BJ (cell line): ENCODE measurements around the gene ESYT1. TPM values are rescaled to one million over a fixed set of nuclear protein-coding genes. Genes with fewer than 3 reads are reported as not detected.

Source experiments
- CTCF ChIA-PET: fragments of 350-600 bp; formaldehyde crosslinking; extraction: SDS; loops from one replicate; lab custom pipeline; 2021; ENCODE audit warnings: antibody characterized with exemption, inconsistent platforms; lab: Yijun Ruan, JAX
- POLR2A ChIA-PET: fragments of 300-600 bp; sonication (Branson Sonifier 250); formaldehyde crosslinking; extraction: SDS; loops from one replicate; lab custom pipeline; 2021; ENCODE audit warnings: antibody characterized with exemption; lab: Charles Lee
- DNase-seq: peaks from one replicate; pipeline ENCODE4 v3.0.0-alpha.2; 2011; ENCODE audit warnings: low read depth
- H3K27me3 ChIP-seq: 2 replicates; pipeline ENCODE4 v1.6.0; 2011; ENCODE audit warnings: low read length; ENCODE audit not compliant: control insufficient read depth, insufficient read depth
- H3K36me3 ChIP-seq: 2 replicates; pipeline ENCODE4 v1.5.1; 2011; ENCODE audit warnings: low read length; ENCODE audit not compliant: control insufficient read depth, insufficient read depth
- H3K4me3 ChIP-seq: 2 replicates; pipeline ENCODE4 v1.5.1; 2011; ENCODE audit warnings: low read depth, mild to moderate bottlenecking, control low read depth, low read length
- polyA plus RNA-seq: library from polyadenylated mRNA; depleted of rRNA; stranded (reverse); fragments of >200 nt; gene quantifications from 2 replicates; pipeline ENCODE4 v1.2.3, GENCODE V29; 2011
- TF ChIP-seq, protein P1 (sequence below): IDR thresholded peaks from 2 replicates; pipeline ENCODE4 v1.5.1; 2011; ENCODE audit warnings: low read depth, mild to moderate bottlenecking, control low read depth, inconsistent platforms, low read length, moderate library complexity; ENCODE audit not compliant: insufficient read depth

Gene ESYT1
- polyA plus RNA-seq, 1 experiment, result 264 TPM

DNA sequence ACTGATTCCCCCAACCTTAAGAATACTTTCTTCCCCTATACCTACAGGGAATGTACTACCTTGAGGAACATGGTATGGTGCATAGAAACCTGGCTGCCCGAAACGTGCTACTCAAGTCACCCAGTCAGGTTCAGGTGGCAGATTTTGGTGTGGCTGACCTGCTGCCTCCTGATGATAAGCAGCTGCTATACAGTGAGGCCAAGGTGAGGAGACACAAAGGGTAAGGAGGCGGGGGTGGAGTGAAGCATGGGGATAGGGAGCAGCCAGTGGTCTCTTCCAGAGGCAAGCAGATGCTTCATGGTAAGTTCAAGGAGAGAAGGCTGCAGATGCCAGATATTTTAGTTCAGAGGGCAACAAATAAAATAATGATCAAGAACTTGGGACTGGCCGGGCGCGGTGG is 30.3 kb upstream of the ESYT1 start:
- DNase-seq, result no peak
- ChIA-PET POLR2A (no interaction called here), CTCF (interaction anchor here (2.0 to 2.4 kb wide), 2 partner anchors 12 to 18 kb away, joined by 5 to 7 read pairs; partner anchors contain the start of gene ERBB3)
- no peaks in the 10 kb centered on the region for H3K36me3 ChIP-seq
- no peak overlapping the region for H3K4me3 ChIP-seq
- TF ChIP-seq, protein P1, sequence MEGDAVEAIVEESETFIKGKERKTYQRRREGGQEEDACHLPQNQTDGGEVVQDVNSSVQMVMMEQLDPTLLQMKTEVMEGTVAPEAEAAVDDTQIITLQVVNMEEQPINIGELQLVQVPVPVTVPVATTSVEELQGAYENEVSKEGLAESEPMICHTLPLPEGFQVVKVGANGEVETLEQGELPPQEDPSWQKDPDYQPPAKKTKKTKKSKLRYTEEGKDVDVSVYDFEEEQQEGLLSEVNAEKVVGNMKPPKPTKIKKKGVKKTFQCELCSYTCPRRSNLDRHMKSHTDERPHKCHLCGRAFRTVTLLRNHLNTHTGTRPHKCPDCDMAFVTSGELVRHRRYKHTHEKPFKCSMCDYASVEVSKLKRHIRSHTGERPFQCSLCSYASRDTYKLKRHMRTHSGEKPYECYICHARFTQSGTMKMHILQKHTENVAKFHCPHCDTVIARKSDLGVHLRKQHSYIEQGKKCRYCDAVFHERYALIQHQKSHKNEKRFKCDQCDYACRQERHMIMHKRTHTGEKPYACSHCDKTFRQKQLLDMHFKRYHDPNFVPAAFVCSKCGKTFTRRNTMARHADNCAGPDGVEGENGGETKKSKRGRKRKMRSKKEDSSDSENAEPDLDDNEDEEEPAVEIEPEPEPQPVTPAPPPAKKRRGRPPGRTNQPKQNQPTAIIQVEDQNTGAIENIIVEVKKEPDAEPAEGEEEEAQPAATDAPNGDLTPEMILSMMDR, result no peak
- peaks cover 6% of the 10 kb centered on the region for H3K27me3 ChIP-seq

DNA sequence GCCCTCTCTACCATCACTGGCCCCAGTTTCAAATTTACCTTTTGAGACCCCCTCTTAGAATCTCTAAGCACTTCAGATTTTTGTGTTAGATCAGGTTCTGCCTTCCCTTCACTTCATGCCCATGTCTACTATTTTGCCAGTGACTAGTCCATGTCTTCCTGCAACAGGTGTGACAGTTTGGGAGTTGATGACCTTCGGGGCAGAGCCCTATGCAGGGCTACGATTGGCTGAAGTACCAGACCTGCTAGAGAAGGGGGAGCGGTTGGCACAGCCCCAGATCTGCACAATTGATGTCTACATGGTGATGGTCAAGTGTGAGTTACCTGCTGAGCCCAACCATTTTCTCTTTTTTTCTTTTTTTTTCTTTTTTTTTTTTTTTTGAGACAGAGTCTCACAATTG is 29.5 kb upstream of the ESYT1 start:
- Histone ChIP-seq H3K27me3 (peaks cover 4% of the 10 kb centered on the region), H3K36me3 (no peaks in the 10 kb centered on the region), H3K4me3 (no peak overlapping the region)
- ChIA-PET POLR2A (no interaction called here), CTCF (interaction anchor here (0.6 kb wide), 1 partner anchor 50 kb away, joined by 3 read pairs; no protein-coding TSS in a partner anchor)
- TF ChIP-seq, protein P1, result no peak
- DNase-seq, result no peak

DNA sequence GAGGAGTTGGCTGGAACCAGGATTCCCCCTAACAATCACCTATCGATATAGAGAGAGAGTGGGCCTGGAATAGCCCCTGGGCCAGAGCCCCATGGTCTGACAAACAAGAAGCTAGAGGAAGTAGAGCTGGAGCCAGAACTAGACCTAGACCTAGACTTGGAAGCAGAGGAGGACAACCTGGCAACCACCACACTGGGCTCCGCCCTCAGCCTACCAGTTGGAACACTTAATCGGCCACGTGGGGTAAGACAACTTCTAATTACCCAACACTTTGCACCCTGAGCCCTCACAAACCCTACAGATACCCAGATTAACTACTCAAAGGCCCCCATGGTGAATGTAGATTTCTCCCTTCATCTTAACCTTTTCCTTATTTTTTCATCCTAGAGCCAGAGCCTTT is 28.3 kb upstream of the ESYT1 start:
- ChIA-PET POLR2A (no interaction called here), CTCF (no interaction called here)
- TF ChIP-seq, protein P1, result no peak

DNA sequence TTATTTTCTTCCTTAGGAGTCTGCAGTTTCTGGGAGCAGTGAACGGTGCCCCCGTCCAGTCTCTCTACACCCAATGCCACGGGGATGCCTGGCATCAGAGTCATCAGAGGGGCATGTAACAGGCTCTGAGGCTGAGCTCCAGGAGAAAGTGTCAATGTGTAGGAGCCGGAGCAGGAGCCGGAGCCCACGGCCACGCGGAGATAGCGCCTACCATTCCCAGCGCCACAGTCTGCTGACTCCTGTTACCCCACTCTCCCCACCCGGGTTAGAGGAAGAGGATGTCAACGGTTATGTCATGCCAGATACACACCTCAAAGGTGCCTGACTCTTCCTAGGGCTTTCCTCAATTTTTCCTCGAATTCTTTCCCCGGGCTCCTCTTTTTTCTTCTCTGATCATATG is 27.0 kb upstream of the ESYT1 start:
- H3K36me3 ChIP-seq, result no peaks in the 10 kb centered on the region
- DNase-seq, result no peak
- CTCF ChIA-PET, result interaction anchor here (0.8 kb wide), 1 partner anchor 50 kb away, joined by 3 read pairs; no protein-coding TSS in a partner anchor
- no peak overlapping the region for H3K4me3 ChIP-seq
- POLR2A ChIA-PET, result no interaction called here
- peaks cover 4% of the 10 kb centered on the region; the same call in 1 of the 2 replicates for H3K27me3 ChIP-seq
- TF ChIP-seq, protein P1, result no peak

More for the DNA sequence above, 28.3 kb upstream of the ESYT1 start:
- no peak overlapping the region for H3K4me3 ChIP-seq
- H3K27me3 ChIP-seq, result peaks cover 4% of the 10 kb centered on the region; the same call in 1 of the 2 replicates
- H3K36me3 ChIP-seq, result no peaks in the 10 kb centered on the region
- no peak for DNase-seq

DNA sequence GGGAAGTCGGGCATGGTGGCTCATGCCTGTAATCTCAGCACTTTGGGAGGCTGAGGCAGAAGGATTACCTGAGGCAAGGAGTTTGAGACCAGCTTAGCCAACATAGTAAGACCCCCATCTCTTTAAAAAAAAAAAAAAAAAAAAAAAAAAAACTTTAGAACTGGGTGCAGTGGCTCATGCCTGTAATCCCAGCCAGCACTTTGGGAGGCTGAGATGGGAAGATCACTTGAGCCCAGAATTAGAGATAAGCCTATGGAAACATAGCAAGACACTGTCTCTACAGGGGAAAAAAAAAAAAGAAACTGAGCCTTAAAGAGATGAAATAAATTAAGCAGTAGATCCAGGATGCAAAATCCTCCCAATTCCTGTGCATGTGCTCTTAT is 25.4 kb upstream of the ESYT1 start:
- POLR2A ChIA-PET, result no interaction called here
- no peaks in the 10 kb centered on the region; the same call in 1 of the 2 replicates for H3K36me3 ChIP-seq
- no peaks in the 10 kb centered on the region for H3K27me3 ChIP-seq
- CTCF ChIA-PET, result interaction anchor here (3.1 kb wide), 1 partner anchor 23 kb away, joined by 20 read pairs; the partner anchor contains the start of gene ERBB3
- H3K4me3 ChIP-seq, result no peak overlapping the region
- no peak for DNase-seq
- TF ChIP-seq, protein P1, result no peak
